Measurements from ENCODE around the gene RASA1.

Gene RASA1

DNA sequence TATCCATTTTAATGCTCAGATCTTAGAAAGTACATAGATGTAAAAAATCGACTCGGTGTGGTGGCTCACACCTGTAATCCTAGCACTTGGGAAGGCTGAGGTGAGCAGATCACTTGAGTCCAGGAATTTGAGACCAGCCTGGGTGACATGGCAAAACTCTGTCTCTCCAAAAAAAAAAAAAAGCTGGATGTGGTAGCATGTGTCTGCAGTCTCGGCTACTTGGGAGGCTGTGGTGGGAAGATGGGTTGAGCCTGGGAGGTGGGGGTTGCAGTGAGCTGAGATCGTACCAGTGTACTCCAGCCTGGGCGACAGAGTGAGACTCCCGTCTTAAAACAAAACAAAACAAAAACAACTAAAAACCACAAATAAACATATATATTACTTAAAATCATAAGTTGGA lies 61.4 kb downstream of the RASA1 start:
- Histone ChIP-seq H4K20me1 (ENCODE audit: insufficient read depth, low read length) (peaks cover 4% of the 10 kb centered on the region; the same call in 1 of the 2 replicates), H3K27me3 (ENCODE audit: insufficient read depth, low read length, poor library complexity) (no peaks in the 10 kb centered on the region), H3K9ac (ENCODE audit: low read depth, low read length) (no peak overlapping the region), H3K4me1 (ENCODE audit: insufficient read depth, low read length) (no peaks in the 10 kb centered on the region), H3K9me3 (ENCODE audit: insufficient read depth, low read length, severe bottlenecking) (no peaks in the 10 kb centered on the region), H3K36me3 (ENCODE audit: insufficient read depth, low read length) (peaks cover 15% of the 10 kb centered on the region; the same call in 1 of the 2 replicates), H3K4me2 (ENCODE audit: insufficient read depth, low read length) (no peak overlapping the region), H3K4me3 (ENCODE audit: low read depth in 1 of 2, low read length in 2 of 2) (no peak overlapping the region), H2AFZ (ENCODE audit: low read depth, low read length) (no peak overlapping the region), H3K27ac (ENCODE audit: low read length) (no peak overlapping the region), H3K79me2 (ENCODE audit: insufficient read depth, low read length) (peaks cover 32% of the 10 kb centered on the region)
- DNase-seq: no peak
- TF ChIP-seq EZH2 (IDR thresholded peaks at IDR 0.05; ENCODE audit: borderline replicate concordance, low read depth, low read length, severe bottlenecking): no peak
- TF ChIP-seq, protein P1, sequence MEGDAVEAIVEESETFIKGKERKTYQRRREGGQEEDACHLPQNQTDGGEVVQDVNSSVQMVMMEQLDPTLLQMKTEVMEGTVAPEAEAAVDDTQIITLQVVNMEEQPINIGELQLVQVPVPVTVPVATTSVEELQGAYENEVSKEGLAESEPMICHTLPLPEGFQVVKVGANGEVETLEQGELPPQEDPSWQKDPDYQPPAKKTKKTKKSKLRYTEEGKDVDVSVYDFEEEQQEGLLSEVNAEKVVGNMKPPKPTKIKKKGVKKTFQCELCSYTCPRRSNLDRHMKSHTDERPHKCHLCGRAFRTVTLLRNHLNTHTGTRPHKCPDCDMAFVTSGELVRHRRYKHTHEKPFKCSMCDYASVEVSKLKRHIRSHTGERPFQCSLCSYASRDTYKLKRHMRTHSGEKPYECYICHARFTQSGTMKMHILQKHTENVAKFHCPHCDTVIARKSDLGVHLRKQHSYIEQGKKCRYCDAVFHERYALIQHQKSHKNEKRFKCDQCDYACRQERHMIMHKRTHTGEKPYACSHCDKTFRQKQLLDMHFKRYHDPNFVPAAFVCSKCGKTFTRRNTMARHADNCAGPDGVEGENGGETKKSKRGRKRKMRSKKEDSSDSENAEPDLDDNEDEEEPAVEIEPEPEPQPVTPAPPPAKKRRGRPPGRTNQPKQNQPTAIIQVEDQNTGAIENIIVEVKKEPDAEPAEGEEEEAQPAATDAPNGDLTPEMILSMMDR (IDR thresholded peaks at IDR 0.05; ENCODE audit: borderline replicate concordance, extremely low read depth, low read length, poor library complexity, severe bottlenecking): no peak
- no peak for ATAC-seq (ENCODE audit: insufficient read depth, low read depth)

DNA sequence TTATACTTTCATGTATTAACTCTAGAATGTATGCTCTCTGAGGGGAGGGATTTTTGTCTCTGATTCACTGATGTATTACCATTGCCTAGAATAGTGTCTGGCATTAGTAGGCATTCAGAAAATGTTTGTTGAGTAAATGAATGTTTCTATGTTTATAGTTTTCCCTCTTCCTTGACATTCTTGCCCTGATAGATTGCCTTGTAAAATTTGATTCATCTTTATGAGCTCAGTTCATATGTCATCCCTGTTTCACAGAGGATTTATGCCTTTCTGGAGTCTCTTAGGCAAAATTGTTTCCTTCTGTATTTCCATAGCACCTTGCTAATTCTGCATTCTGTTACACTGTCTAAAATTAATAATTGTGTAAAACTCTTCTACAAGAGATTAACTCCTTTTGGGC lies 72.3 kb downstream of the RASA1 start:
- no peaks in the 10 kb centered on the region for H3K9me3 ChIP-seq (ENCODE audit: insufficient read depth, low read length, severe bottlenecking)
- no peak for DNase-seq
- peaks cover 42% of the 10 kb centered on the region for H3K36me3 ChIP-seq (ENCODE audit: insufficient read depth, low read length)
- ATAC-seq (ENCODE audit: insufficient read depth, low read depth): no peak
- H4K20me1 ChIP-seq (ENCODE audit: insufficient read depth, low read length): no peaks in the 10 kb centered on the region
- H3K4me3 ChIP-seq (ENCODE audit: low read depth in 1 of 2, low read length in 2 of 2): no peak overlapping the region
- H3K27me3 ChIP-seq (ENCODE audit: insufficient read depth, low read length, poor library complexity): no peaks in the 10 kb centered on the region
- H3K79me2 ChIP-seq (ENCODE audit: insufficient read depth, low read length): no peaks in the 10 kb centered on the region
- TF ChIP-seq, protein P1 (IDR thresholded peaks at IDR 0.05; ENCODE audit: borderline replicate concordance, extremely low read depth, low read length, poor library complexity, severe bottlenecking): no peak
- no peak for TF ChIP-seq EZH2 (IDR thresholded peaks at IDR 0.05; ENCODE audit: borderline replicate concordance, low read depth, low read length, severe bottlenecking)
- peak overlapping the region; percentile 21 for H3K9ac ChIP-seq (ENCODE audit: low read depth, low read length)
- no peak overlapping the region for H2AFZ ChIP-seq (ENCODE audit: low read depth, low read length)
- peak overlapping the region; percentile 51 for H3K4me2 ChIP-seq (ENCODE audit: insufficient read depth, low read length)
- H3K4me1 ChIP-seq (ENCODE audit: insufficient read depth, low read length): peaks cover 24% of the 10 kb centered on the region
- peak overlapping the region; percentile 83 for H3K27ac ChIP-seq (ENCODE audit: low read length)

DNA sequence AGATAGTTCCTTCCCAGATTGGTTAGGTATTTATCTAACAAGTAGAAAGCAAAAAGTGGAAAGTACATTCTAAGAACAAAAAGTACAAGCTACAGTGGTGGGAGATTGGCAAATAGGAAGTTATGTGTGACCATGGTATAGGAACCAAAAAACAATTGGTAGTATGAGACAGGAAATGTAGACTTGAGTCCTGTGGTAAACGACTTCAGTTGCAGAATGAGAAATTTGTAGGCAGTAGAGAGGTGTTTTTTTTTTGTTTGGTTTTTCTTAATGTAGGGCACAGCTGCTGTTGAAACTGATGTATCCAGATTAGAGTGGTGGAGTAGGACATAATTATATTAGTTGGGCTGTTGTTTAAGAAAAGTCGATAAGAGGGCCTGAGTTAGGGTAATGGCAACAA lies 73.0 kb downstream of the RASA1 start:
- H3K4me2 ChIP-seq (ENCODE audit: insufficient read depth, low read length): peak overlapping the region; percentile 51
- peaks cover 24% of the 10 kb centered on the region for H3K4me1 ChIP-seq (ENCODE audit: insufficient read depth, low read length)
- H4K20me1 ChIP-seq (ENCODE audit: insufficient read depth, low read length): no peaks in the 10 kb centered on the region
- no peak overlapping the region for H3K4me3 ChIP-seq (ENCODE audit: low read depth in 1 of 2, low read length in 2 of 2)
- H3K9ac ChIP-seq (ENCODE audit: low read depth, low read length): peak overlapping the region; percentile 25
- H2AFZ ChIP-seq (ENCODE audit: low read depth, low read length): no peak overlapping the region
- peaks cover 43% of the 10 kb centered on the region for H3K36me3 ChIP-seq (ENCODE audit: insufficient read depth, low read length)
- no peaks in the 10 kb centered on the region for H3K9me3 ChIP-seq (ENCODE audit: insufficient read depth, low read length, severe bottlenecking)
- DNase-seq (peak; percentile 19), ATAC-seq (ENCODE audit: insufficient read depth, low read depth) (peak; percentile 99)
- H3K27ac ChIP-seq (ENCODE audit: low read length): peak overlapping the region; percentile 83
- no peaks in the 10 kb centered on the region for H3K27me3 ChIP-seq (ENCODE audit: insufficient read depth, low read length, poor library complexity)
- H3K79me2 ChIP-seq (ENCODE audit: insufficient read depth, low read length): no peaks in the 10 kb centered on the region
- TF ChIP-seq, protein P1 (IDR thresholded peaks at IDR 0.05; ENCODE audit: borderline replicate concordance, extremely low read depth, low read length, poor library complexity, severe bottlenecking): peak; percentile 5
- TF ChIP-seq EZH2 (IDR thresholded peaks at IDR 0.05; ENCODE audit: borderline replicate concordance, low read depth, low read length, severe bottlenecking): no peak

DNA sequence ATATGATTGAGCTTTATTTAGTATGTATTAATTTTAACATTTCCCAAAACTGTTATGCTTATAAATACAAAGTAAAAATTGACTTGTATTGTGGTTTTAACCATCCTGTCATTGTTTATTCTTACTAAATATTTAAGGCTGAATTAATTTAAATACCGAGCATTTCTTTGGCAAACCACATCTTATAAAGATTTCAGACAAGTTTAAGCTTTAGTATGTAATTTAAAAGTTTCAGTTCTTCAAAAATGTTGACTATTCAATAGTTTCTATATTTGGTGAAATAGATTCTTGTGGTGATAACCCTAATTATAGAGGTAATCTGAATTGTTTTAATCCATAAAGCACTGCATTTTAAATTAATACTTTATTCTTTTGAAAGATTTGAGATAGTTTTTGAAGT lies 79.6 kb downstream of the RASA1 start:
- no peaks in the 10 kb centered on the region for H3K79me2 ChIP-seq (ENCODE audit: insufficient read depth, low read length)
- ATAC-seq (ENCODE audit: insufficient read depth, low read depth) (no peak), DNase-seq (no peak)
- no peaks in the 10 kb centered on the region for H3K9me3 ChIP-seq (ENCODE audit: insufficient read depth, low read length, severe bottlenecking)
- H3K27ac ChIP-seq (ENCODE audit: low read length): no peak overlapping the region
- H3K9ac ChIP-seq (ENCODE audit: low read depth, low read length): no peak overlapping the region
- H3K4me1 ChIP-seq (ENCODE audit: insufficient read depth, low read length): no peaks in the 10 kb centered on the region
- H3K36me3 ChIP-seq (ENCODE audit: insufficient read depth, low read length): peaks cover 52% of the 10 kb centered on the region
- H3K4me2 ChIP-seq (ENCODE audit: insufficient read depth, low read length): no peak overlapping the region
- H4K20me1 ChIP-seq (ENCODE audit: insufficient read depth, low read length): no peaks in the 10 kb centered on the region
- no peak overlapping the region for H3K4me3 ChIP-seq (ENCODE audit: low read depth in 1 of 2, low read length in 2 of 2)
- H3K27me3 ChIP-seq (ENCODE audit: insufficient read depth, low read length, poor library complexity): no peaks in the 10 kb centered on the region
- TF ChIP-seq, protein P1 (IDR thresholded peaks at IDR 0.05; ENCODE audit: borderline replicate concordance, extremely low read depth, low read length, poor library complexity, severe bottlenecking): no peak
- no peak for TF ChIP-seq EZH2 (IDR thresholded peaks at IDR 0.05; ENCODE audit: borderline replicate concordance, low read depth, low read length, severe bottlenecking)
- H2AFZ ChIP-seq (ENCODE audit: low read depth, low read length): no peak overlapping the region
